SU-DHL-6 (cell line): Measurements from ENCODE around the gene BCL2L13.
"Not testable (repeated sequence)": the region's sequence is repeated elsewhere in the genome, so short reads cannot be mapped to it uniquely, and the experiment has no call there.

Experiments
- H2AFZ ChIP-seq: fragments of 200-600 bp; sonication (generic); 2 replicates; pipeline ENCODE4 v1.6.1; 2014; ENCODE audit warnings: low read depth, mild to moderate bottlenecking, moderate library complexity, mixed read lengths, antibody characterized with exemption, low read length; ENCODE audit not compliant: severe bottlenecking
- H3F3A ChIP-seq: fragments of 200-600 bp; shearing (Covaris generic); 2 replicates; pipeline ENCODE4 v1.6.0; 2016; ENCODE audit warnings: antibody characterized with exemption, mild to moderate bottlenecking; ENCODE audit not compliant: insufficient read depth
- H3K27ac ChIP-seq: fragments of 200-600 bp; sonication (generic); 2 replicates; pipeline ENCODE4 v1.5.1; 2016; ENCODE audit warnings: low read depth, mild to moderate bottlenecking, low read length, moderate library complexity, mixed read lengths
- H3K27me3 ChIP-seq: fragments of 200-600 bp; sonication (generic), shearing (Covaris generic); 2 replicates; pipeline ENCODE4 v1.6.0; 2014; ENCODE audit warnings: mild to moderate bottlenecking, low read length
- H3K36me3 ChIP-seq: fragments of 200-600 bp; sonication (generic); 2 replicates; pipeline ENCODE4 v1.6.1; 2014; ENCODE audit warnings: mild to moderate bottlenecking, low read length, mixed read lengths
- H3K4me2 ChIP-seq: fragments of 300-600, 200-600 bp; shearing (Covaris generic), sonication (generic); 2 replicates; pipeline ENCODE4 v1.6.0; 2014; ENCODE audit warnings: low read length, low read depth, mild to moderate bottlenecking; ENCODE audit not compliant: poor library complexity, severe bottlenecking
- H3K4me3 ChIP-seq: fragments of 200-600 bp; sonication (generic); 2 replicates; pipeline ENCODE4 v1.5.1; 2014; ENCODE audit warnings: antibody characterized with exemption, low read length, mild to moderate bottlenecking, mixed read lengths; ENCODE audit not compliant: insufficient read depth, poor library complexity, severe bottlenecking
- H3K79me2 ChIP-seq: fragments of 200-600 bp; sonication (generic); 2 replicates; pipeline ENCODE4 v1.6.1; 2014; ENCODE audit warnings: mild to moderate bottlenecking, low read length, moderate library complexity; ENCODE audit not compliant: insufficient read depth
- H3K9ac ChIP-seq: fragments of 200-600 bp; sonication (generic); 2 replicates; pipeline ENCODE4 v1.7.0; 2014; ENCODE audit warnings: mild to moderate bottlenecking, low read length
- H3K9me2 ChIP-seq: fragments of 200-600 bp; sonication (generic); replicated peaks from 2 replicates; pipeline ENCODE4 v1.6.1; 2014; ENCODE audit warnings: low read length; ENCODE audit not compliant: insufficient read depth
- H3K9me3 ChIP-seq: fragments of 200-600 bp; sonication (generic); 2 replicates; pipeline ENCODE4 v1.6.1; 2014; ENCODE audit warnings: low read length, mixed read lengths; ENCODE audit not compliant: insufficient read depth
- H4K20me1 ChIP-seq: fragments of 200-600 bp; sonication (generic); 2 replicates; pipeline ENCODE4 v1.6.1; 2014; ENCODE audit warnings: low read depth, mild to moderate bottlenecking, antibody characterized with exemption, low read length, moderate library complexity, mixed read lengths
- EZH2phosphoT487 ChIP-seq: fragments of 200-600 bp; sonication (generic), shearing (Covaris generic); conservative IDR thresholded peaks from 2 replicates; pipeline ENCODE4 v1.6.1; 2018; ENCODE audit warnings: mild to moderate bottlenecking, antibody characterized with exemption, low read length, moderate library complexity, mixed read lengths
- TF ChIP-seq, protein P1 (sequence below): fragments of 200-600 bp; sonication (generic); IDR thresholded peaks from one replicate; pipeline ENCODE4 v1.5.1; 2017; ENCODE audit warnings: antibody characterized with exemption, mild to moderate bottlenecking, low read length, moderate library complexity; ENCODE audit not compliant: insufficient read depth, poor library complexity, severe bottlenecking

Gene BCL2L13

DNA sequence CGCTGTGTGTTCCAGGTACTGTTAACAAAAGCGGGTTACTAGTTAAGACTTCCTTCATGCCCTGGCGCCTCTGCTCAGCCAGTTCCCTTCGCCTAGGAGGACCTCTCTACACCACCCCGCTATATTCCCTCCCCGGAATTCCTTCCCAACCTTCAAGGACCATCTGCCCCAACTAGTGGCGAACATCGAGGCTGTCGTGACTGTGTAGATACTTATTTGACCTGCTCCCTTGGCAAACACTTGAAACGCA lies 450 bp upstream of the BCL2L13 start:
- Histone ChIP-seq H3K9me3 (no peaks in the 10 kb centered on the region), H4K20me1 (no peaks in the 10 kb centered on the region), H3K27me3 (no peaks in the 10 kb centered on the region), H3F3A (no peaks in the 10 kb centered on the region), H3K36me3 (no peaks in the 10 kb centered on the region), H3K9ac (peak overlapping the region; percentile 76), H3K4me2 (peak overlapping the region; percentile 73), H2AFZ (no peak overlapping the region), H3K27ac (peak overlapping the region; percentile 69), H3K9me2 (no peaks in the 10 kb centered on the region), H3K79me2 (peaks cover 12% of the 10 kb centered on the region; the same call in 1 of the 2 replicates), H3K4me3 (peak overlapping the region; percentile 66)
- TF ChIP-seq, protein P1, sequence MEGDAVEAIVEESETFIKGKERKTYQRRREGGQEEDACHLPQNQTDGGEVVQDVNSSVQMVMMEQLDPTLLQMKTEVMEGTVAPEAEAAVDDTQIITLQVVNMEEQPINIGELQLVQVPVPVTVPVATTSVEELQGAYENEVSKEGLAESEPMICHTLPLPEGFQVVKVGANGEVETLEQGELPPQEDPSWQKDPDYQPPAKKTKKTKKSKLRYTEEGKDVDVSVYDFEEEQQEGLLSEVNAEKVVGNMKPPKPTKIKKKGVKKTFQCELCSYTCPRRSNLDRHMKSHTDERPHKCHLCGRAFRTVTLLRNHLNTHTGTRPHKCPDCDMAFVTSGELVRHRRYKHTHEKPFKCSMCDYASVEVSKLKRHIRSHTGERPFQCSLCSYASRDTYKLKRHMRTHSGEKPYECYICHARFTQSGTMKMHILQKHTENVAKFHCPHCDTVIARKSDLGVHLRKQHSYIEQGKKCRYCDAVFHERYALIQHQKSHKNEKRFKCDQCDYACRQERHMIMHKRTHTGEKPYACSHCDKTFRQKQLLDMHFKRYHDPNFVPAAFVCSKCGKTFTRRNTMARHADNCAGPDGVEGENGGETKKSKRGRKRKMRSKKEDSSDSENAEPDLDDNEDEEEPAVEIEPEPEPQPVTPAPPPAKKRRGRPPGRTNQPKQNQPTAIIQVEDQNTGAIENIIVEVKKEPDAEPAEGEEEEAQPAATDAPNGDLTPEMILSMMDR = no peak
- TF ChIP-seq EZH2phosphoT487 = no peak

DNA sequence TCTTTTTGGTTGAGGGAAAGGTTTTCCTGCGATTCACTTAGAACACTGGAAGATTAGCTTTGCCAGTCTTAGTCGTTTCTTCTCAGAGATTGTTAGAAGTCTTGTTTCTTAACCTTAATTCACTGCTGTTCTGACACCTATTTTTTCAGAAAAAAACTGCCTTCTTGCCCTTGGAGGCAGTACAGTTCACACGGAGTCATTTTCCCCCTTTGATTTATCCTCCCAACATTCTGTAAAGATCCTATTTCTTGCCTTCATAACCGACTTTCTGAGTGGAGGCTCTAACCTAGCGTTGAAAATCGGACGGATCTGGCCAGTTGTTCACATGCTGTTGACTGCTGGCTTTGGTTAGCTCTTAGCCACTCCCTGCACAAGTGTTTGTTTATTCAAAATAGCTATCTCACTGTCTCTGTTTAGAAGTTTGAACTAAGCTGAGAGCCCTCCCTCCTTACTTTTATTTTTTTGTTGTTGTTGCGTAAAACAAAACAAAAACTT lies 737 bp downstream of the BCL2L13 start:
- Histone ChIP-seq H3K27me3 (no peaks in the 10 kb centered on the region), H3K79me2 (peaks cover 12% of the 10 kb centered on the region; the same call in 1 of the 2 replicates), H3K36me3 (no peaks in the 10 kb centered on the region), H3F3A (no peaks in the 10 kb centered on the region), H3K27ac (peak overlapping the region; percentile 69), H3K4me2 (peak overlapping the region; percentile 64), H4K20me1 (no peaks in the 10 kb centered on the region), H3K9ac (peak overlapping the region; percentile 76), H3K9me2 (no peaks in the 10 kb centered on the region), H3K9me3 (no peaks in the 10 kb centered on the region), H3K4me3 (peak overlapping the region; percentile 66), H2AFZ (peak overlapping the region; percentile 30)
- TF ChIP-seq EZH2phosphoT487 = no peak
- TF ChIP-seq, protein P1 = no peak

DNA sequence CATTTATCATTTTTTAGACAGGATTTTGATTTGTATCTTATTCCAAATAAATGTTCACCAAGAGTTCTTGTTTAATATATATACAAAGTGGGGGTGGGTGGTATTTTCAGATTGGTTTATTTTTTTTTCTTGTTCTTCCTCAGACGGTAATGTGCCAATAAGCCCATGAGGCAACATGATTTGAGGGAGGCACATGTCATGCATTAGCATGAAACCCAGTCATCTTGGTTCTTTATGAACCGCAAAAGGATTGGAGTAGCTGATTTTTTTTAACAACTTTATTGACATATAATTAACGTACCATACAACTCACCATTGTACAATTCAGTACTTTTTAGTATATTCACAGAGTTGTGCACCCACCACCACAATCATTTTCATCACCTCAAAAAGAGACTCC lies 2.7 kb downstream of the BCL2L13 start:
- Histone ChIP-seq H3K27me3 (no peaks in the 10 kb centered on the region), H3K79me2 (peaks cover 12% of the 10 kb centered on the region; the same call in 1 of the 2 replicates), H3F3A (no peaks in the 10 kb centered on the region), H4K20me1 (no peaks in the 10 kb centered on the region), H2AFZ (no peak overlapping the region), H3K4me2 (no peak overlapping the region), H3K4me3 (no peak overlapping the region), H3K9me3 (no peaks in the 10 kb centered on the region), H3K36me3 (no peaks in the 10 kb centered on the region), H3K9me2 (no peaks in the 10 kb centered on the region), H3K27ac (no peak overlapping the region), H3K9ac (no peak overlapping the region)
- TF ChIP-seq, protein P1 = no peak
- TF ChIP-seq EZH2phosphoT487 = no peak

DNA sequence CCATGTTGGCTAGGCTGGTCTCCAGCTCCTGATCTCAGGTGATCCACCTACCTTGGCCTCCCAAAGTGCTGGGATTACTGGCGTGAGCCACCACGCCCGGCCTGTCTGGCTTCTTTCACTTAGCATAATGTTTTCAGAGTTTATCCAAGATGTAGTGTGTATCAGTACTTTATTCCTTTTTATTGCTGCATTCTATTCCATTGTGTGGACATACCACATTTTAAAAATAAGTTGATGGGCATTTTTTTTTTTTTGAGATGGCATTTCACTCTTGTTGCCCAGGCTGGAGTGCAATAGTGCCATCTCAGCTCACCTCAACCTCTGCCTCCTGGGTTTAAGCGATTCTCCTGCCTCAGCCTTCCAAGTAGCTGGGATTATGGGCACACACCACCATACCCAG lies 3.8 kb downstream of the BCL2L13 start:
- not testable (repeated sequence) for H2AFZ ChIP-seq, H3K9me2 ChIP-seq, H4K20me1 ChIP-seq, H3K9me3 ChIP-seq, H3K36me3 ChIP-seq, H3K4me2 ChIP-seq, H3K4me3 ChIP-seq, H3F3A ChIP-seq, H3K27me3 ChIP-seq, H3K9ac ChIP-seq, H3K27ac ChIP-seq
- peaks cover 12% of the 10 kb centered on the region; the same call in 1 of the 2 replicates for H3K79me2 ChIP-seq
